Keratinocyte (primary cell): ENCODE results near the gene TIMM22. TPM values are rescaled to one million over a fixed set of nuclear protein-coding genes. Genes with fewer than 3 reads are reported as not detected.
"Not testable (repeated sequence)": the region's sequence is repeated elsewhere in the genome, so short reads cannot be mapped to it uniquely, and the experiment has no call there.

Experiments used
- DNase-seq: peaks from one replicate; pipeline ENCODE4 v3.0.0-alpha.2; 2011; ENCODE audit warnings: low read depth, missing footprints, low spot score
- FAIRE-seq: peaks from 2 replicates; lab custom pipeline; 2011; peaks lifted over from hg19 to GRCh38; lab: Jason Lieb, UNC
- H2AFZ ChIP-seq: 2 replicates; pipeline ENCODE4 v1.6.0; 2012; ENCODE audit warnings: low read length, control low read depth, inconsistent platforms; ENCODE audit not compliant: control insufficient read depth
- H3K27ac ChIP-seq: 2 replicates; pipeline ENCODE4 v1.5.1; 2011; ENCODE audit warnings: low read length; ENCODE audit not compliant: control insufficient read depth, insufficient read depth
- H3K27me3 ChIP-seq: 3 replicates; pipeline ENCODE4 v1.6.0; 2011; ENCODE audit warnings: low read length; ENCODE audit not compliant: control insufficient read depth, insufficient read depth; ENCODE audit errors: extremely low read depth
- H3K36me3 ChIP-seq, 2 experiments: 2 replicates in 1 of 2; 3 replicates in 1 of 2; pipeline ENCODE4 v1.5.1; 2011; ENCODE audit warnings: low read length in 2 of 2, mild to moderate bottlenecking in 1 of 2; ENCODE audit not compliant: control insufficient read depth in 2 of 2, insufficient read depth in 2 of 2; ENCODE audit errors: extremely low read depth in 1 of 2
- H3K4me1 ChIP-seq: 3 replicates; pipeline ENCODE4 v1.5.1; 2011; ENCODE audit warnings: low read length; ENCODE audit not compliant: control insufficient read depth, insufficient read depth; ENCODE audit errors: extremely low read depth
- H3K4me2 ChIP-seq: 3 replicates; pipeline ENCODE4 v1.6.0; 2011; ENCODE audit warnings: low read depth, low read length; ENCODE audit not compliant: control insufficient read depth, insufficient read depth; ENCODE audit errors: extremely low read depth
- H3K4me3 ChIP-seq, 3 experiments: fragments of 200-600 bp in 1 of 3; sonication (generic) in 1 of 3; 2 replicates in 2 of 3; 3 replicates in 1 of 3; pipeline ENCODE4 v1.5.1; 2011 to 2016; ENCODE audit warnings: low read length in 3 of 3, mild to moderate bottlenecking in 3 of 3, control low read depth in 2 of 3, inconsistent platforms in 1 of 3, low read depth in 1 of 3, mixed read lengths in 1 of 3, mixed run types in 1 of 3, moderate library complexity in 1 of 3; ENCODE audit not compliant: control insufficient read depth in 2 of 3, insufficient read depth in 2 of 3; ENCODE audit errors: extremely low read depth in 1 of 3
- H3K79me2 ChIP-seq: 2 replicates; pipeline ENCODE4 v1.6.0; 2012; ENCODE audit warnings: low read length; ENCODE audit not compliant: control insufficient read depth, insufficient read depth
- H3K9ac ChIP-seq: 3 replicates; pipeline ENCODE4 v1.6.0; 2011; ENCODE audit warnings: low read length; ENCODE audit not compliant: control insufficient read depth, insufficient read depth; ENCODE audit errors: extremely low read depth
- H3K9me1 ChIP-seq: 3 replicates; pipeline ENCODE4 v1.6.0; 2011; ENCODE audit warnings: low read length; ENCODE audit not compliant: control insufficient read depth, insufficient read depth; ENCODE audit errors: extremely low read depth
- H3K9me3 ChIP-seq: 2 replicates; pipeline ENCODE4 v1.5.1; 2012; ENCODE audit warnings: low read depth, low read length; ENCODE audit not compliant: control insufficient read depth
- H4K20me1 ChIP-seq: 3 replicates; pipeline ENCODE4 v1.6.0; 2011; ENCODE audit warnings: low read length; ENCODE audit not compliant: control insufficient read depth, insufficient read depth; ENCODE audit errors: extremely low read depth
- EZH2 ChIP-seq: IDR thresholded peaks from one replicate; pipeline ENCODE4 v1.6.1; 2012; ENCODE audit warnings: inconsistent platforms, mild to moderate bottlenecking, low read length, moderate library complexity
- dilution Hi-C: fragments of 300-500 bp; cut with MboI; formaldehyde crosslinking; loops from one replicate; pipeline ENCODE4 v1.7.0; 2020; ENCODE audit warnings: low sequenced_read_pairs; ENCODE audit not compliant: extremely low pct_ligation_motif_present
- polyA plus RNA-seq, 5 experiments: library from polyadenylated mRNA; depleted of rRNA in 3 of 5; stranded (reverse) in 3 of 5; stranded (forward) in 1 of 5; unstranded in 1 of 5; fragments of >200 nt; gene quantifications; 1 replicate in 1 of 5; 2 replicates in 3 of 5; 3 replicates in 1 of 5; pipeline versions ENCODE4 v1.2.1 to v1.2.3, GENCODE V29; 2011 to 2012; ENCODE audit warnings: missing spikeins in 2 of 5, low read depth in 1 of 5, low replicate concordance in 1 of 5
- TF ChIP-seq, protein P1 (sequence below), 3 experiments: IDR thresholded peaks in 1 of 3; conservative IDR thresholded peaks in 1 of 3; optimal IDR thresholded peaks in 1 of 3; 2 replicates in 2 of 3; 3 replicates in 1 of 3; pipeline versions ENCODE3 to v1.5.1; 2011; ENCODE audit warnings: low read length in 3 of 3, mild to moderate bottlenecking in 3 of 3, moderate library complexity in 2 of 3, control low read depth in 1 of 3, inconsistent platforms in 1 of 3; ENCODE audit not compliant: insufficient read depth in 2 of 3; ENCODE audit errors: extremely low read depth in 1 of 3

The TIMM22 gene
- polyA plus RNA-seq, 1 donor (not counting 4 experiments of a cell fraction or from before 2014, with no cell fraction given) = 14.4 TPM

DNA sequence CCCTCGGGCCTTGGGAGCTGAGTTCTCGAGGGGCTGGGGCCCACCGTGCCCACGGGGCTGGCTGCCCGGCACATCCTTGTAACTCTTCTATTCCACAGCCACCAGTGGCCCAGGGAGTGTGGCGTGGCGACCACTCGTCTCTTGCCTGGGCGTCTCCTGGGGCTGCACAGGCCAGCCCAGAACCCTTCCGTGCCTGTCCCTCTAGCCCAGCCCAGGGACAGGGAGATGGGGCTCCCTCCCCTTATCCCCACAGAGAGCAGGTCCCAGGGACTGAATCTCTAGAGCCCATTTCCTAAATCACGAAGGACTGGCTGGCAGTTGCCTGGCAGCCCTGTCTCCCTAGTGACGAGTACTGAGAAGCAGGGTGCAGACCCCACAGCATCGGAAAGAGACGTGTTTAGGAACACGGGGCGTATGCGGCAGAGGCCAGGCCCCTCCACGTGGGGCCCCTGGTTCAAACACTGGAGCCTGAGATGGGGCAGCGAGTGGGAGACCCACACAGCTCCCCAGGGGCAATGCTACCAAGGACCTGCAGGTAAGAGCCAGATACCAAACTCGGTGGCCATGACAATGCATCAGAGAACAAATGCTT lies 51.0 kb downstream of the TIMM22 start:
- Histone ChIP-seq H3K9me3 (no peaks in the 10 kb centered on the region), H3K4me2 (no peak overlapping the region), H3K27me3 (no peaks in the 10 kb centered on the region), H3K27ac (no peak overlapping the region), H3K9ac (no peak overlapping the region), H3K79me2 (no peaks in the 10 kb centered on the region), H3K9me1 (no peaks in the 10 kb centered on the region), H4K20me1 (no peaks in the 10 kb centered on the region), H3K4me1 (no peaks in the 10 kb centered on the region), H3K4me3 (no peak overlapping the region), H3K36me3 (peaks cover 0 to 2% of the 10 kb centered on the region in 2 experiments), H2AFZ (no peak overlapping the region)
- FAIRE-seq (no peak), DNase-seq (no peak)
- dilution Hi-C loops = no loop called here
- TF ChIP-seq EZH2 = no peak
- TF ChIP-seq, protein P1, sequence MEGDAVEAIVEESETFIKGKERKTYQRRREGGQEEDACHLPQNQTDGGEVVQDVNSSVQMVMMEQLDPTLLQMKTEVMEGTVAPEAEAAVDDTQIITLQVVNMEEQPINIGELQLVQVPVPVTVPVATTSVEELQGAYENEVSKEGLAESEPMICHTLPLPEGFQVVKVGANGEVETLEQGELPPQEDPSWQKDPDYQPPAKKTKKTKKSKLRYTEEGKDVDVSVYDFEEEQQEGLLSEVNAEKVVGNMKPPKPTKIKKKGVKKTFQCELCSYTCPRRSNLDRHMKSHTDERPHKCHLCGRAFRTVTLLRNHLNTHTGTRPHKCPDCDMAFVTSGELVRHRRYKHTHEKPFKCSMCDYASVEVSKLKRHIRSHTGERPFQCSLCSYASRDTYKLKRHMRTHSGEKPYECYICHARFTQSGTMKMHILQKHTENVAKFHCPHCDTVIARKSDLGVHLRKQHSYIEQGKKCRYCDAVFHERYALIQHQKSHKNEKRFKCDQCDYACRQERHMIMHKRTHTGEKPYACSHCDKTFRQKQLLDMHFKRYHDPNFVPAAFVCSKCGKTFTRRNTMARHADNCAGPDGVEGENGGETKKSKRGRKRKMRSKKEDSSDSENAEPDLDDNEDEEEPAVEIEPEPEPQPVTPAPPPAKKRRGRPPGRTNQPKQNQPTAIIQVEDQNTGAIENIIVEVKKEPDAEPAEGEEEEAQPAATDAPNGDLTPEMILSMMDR (optimal IDR thresholded peaks at IDR 0.05 in 1 of 3, IDR thresholded peaks at IDR 0.05 in 1 of 3, conservative IDR thresholded peaks at IDR 0.05 in 1 of 3; ENCODE audit: extremely low read depth in 1 of 3, insufficient read depth in 2 of 3, low read length in 3 of 3) = no peak

DNA sequence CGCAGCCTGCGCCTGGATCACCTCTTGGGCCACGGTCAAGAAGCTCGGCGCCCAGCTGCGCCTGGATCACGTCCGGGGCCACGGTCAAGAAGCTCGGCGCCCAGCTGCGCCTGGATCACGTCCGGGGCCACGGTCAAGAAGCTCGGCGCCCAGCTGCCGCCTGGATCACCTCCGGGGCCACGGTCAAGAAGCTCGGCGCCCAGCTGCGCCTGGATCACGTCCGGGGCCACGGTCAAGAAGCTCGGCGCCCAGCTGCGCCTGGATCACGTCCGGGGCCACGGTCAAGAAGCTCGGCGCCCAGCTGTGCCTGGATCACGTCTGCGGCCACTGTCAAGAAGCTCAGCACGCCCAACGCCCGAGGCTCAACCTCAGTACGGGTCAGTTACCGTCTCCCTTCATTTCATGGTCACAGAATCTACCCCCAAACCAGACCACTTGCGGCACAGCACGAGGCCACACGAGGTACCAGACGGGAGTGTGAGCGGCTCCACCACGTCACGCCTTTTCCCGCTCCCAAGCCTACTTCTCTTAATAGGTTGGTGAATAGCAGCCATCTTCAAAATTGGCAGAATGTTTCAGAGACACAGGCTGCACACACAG lies 51.7 kb downstream of the TIMM22 start:
- FAIRE-seq, DNase-seq, H3K27me3 ChIP-seq, H3K27ac ChIP-seq, H3K9ac ChIP-seq, H3K4me1 ChIP-seq, H3K36me3 ChIP-seq, H4K20me1 ChIP-seq, H3K4me2 ChIP-seq, H3K79me2 ChIP-seq, H3K4me3 ChIP-seq, H3K9me1 ChIP-seq, dilution Hi-C loops, H3K9me3 ChIP-seq, H2AFZ ChIP-seq: not testable (repeated sequence)
